MG63 (cell line): ENCODE results near the gene SINHCAF. TPM values are rescaled to one million over a fixed set of nuclear protein-coding genes. Genes with fewer than 3 reads are reported as not detected.

ENCODE experiments used
- DNase-seq: peaks from one replicate; pipeline ENCODE4 v3.0.0-alpha.2; 2020
- H3K27me3 ChIP-seq: fragments of 250-450 bp; sonication (Bioruptor Pico); 2 replicates; pipeline ENCODE4 v1.5.1; 2020; ENCODE audit warnings: mild to moderate bottlenecking, moderate library complexity
- H3K36me3 ChIP-seq: fragments of 250-450 bp; sonication (Bioruptor Pico); 2 replicates; pipeline ENCODE4 v1.5.1; 2020; ENCODE audit warnings: mild to moderate bottlenecking, moderate library complexity
- H3K4me3 ChIP-seq: fragments of 250-450 bp; sonication (Bioruptor Pico); 2 replicates; pipeline ENCODE4 v1.5.1; 2020; ENCODE audit warnings: mild to moderate bottlenecking, moderate library complexity
- H3K9me3 ChIP-seq: fragments of 250-450 bp; sonication (Bioruptor Pico); 2 replicates; pipeline ENCODE4 v1.5.1; 2020; ENCODE audit warnings: mild to moderate bottlenecking, moderate library complexity
- total RNA-seq: library from RNA; depleted of rRNA; stranded (reverse); fragments of >200 nt; shearing (Covaris generic); gene quantifications from 2 replicates; pipeline ENCODE4 v1.2.3, GENCODE V29; 2014; ENCODE audit warnings: low replicate concordance

Gene SINHCAF
- total RNA-seq, 1 experiment from 2014 or later = 67.6 TPM

- H3K4me3 ChIP-seq = no peak overlapping the region
- no peaks in the 10 kb centered on the region for H3K9me3 ChIP-seq
- DNase-seq = no peak
- no peaks in the 10 kb centered on the region for H3K36me3 ChIP-seq
- H3K27me3 ChIP-seq = peaks cover 9% of the 10 kb centered on the region
Measured at GRCh38 chr12:31234053-31234840, 91.7 kb downstream of the SINHCAF start.

- Histone ChIP-seq H3K9me3 (no peaks in the 10 kb centered on the region), H3K4me3 (no peak overlapping the region), H3K27me3 (peaks cover 9% of the 10 kb centered on the region), H3K36me3 (no peaks in the 10 kb centered on the region)
- DNase-seq = no peak
Measured at GRCh38 chr12:31233061-31233730, 92.8 kb downstream of the SINHCAF start.

- Histone ChIP-seq H3K9me3 (no peaks in the 10 kb centered on the region), H3K27me3 (peaks cover 8% of the 10 kb centered on the region), H3K4me3 (no peak overlapping the region), H3K36me3 (no peaks in the 10 kb centered on the region)
- no peak for DNase-seq
Measured at GRCh38 chr12:31232361-31232965, 93.5 kb downstream of the SINHCAF start.

GRCh38 chr12:31231611-31232360 lies 94.2 kb downstream of the SINHCAF start:
- no peak overlapping the region for H3K4me3 ChIP-seq
- H3K9me3 ChIP-seq = no peaks in the 10 kb centered on the region
- H3K36me3 ChIP-seq = no peaks in the 10 kb centered on the region
- DNase-seq = no peak
- H3K27me3 ChIP-seq = peaks cover 5% of the 10 kb centered on the region
